GM21515 (cell line): ENCODE results near the gene BICRA.
"Not testable (repeated sequence)": the region's sequence is repeated elsewhere in the genome, so short reads cannot be mapped to it uniquely, and the experiment has no call there.

Experiments used
- ATAC-seq: cut with Tn5 transposase; IDR thresholded peaks from one replicate; pipeline ENCODE4 v1.9.1; 2021; ENCODE audit not compliant: unreplicated experiment

Gene BICRA

DNA sequence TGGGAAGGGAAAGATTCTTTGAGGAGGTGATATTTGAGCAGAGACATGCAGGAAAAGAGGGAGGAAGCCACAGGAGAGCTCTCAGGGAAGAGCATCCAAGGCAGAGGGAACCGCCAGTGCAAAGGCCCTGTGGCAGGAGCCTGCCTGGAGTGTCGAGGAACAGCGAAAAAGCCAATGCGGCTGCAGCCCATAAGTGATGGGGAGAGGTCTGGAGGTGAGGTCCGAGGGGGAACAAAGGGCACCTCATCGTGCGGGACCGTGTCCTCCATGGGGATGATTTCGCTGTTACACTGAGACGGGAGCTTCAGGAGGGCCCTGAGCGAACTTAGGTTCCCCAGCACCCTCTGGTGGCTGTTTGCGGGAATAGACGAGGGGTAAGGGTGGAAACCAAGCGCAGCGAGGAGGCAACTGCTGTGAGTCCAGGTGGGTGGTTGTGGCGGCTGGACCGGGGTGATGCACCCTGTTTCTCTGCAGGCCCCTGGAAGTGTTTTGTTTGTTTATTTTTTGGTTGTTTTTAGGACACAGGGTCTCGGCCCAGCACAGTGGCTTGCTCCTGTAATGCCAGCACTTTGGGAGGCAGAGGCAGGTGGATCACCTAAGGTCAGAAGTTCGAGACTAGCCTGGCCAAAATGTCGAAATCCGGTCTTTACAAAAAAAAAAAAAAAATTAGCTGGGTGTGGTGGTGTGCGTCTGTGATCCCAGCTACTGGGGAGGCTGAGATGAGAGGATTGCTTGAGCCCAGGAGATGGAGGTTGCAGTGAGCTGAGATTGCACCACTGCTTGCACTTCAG is 98.4 kb downstream of the BICRA start:
- no peak for ATAC-seq

DNA sequence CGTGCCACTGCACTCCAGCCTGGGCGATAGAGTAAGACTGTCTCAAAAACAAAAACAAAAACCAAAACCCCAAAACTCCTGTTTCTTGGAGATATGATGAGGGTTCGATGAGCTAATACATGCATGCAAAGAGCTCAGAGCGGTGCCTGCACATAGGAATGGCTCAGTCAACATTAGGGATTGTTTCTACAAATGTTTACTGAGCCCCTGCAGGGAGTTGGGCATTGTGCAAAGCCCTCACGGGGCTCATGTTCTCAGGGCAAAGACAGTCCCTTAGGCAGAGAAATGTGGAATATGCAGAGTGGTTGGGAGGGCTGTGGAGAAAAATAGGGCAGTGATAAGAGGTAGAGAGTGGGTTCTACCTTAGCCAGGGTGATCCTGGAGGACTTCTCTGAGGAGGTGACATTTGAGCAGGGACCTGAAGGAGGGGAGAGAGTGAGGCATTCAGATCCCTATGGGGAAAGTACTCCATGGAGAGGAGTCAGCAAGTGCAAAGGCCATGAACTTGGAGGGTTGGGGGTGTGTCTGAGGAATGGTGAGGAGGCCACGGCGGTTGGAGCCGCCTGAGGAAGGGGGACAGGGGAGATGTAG is 102.8 kb downstream of the BICRA start:
- ATAC-seq: no peak

DNA sequence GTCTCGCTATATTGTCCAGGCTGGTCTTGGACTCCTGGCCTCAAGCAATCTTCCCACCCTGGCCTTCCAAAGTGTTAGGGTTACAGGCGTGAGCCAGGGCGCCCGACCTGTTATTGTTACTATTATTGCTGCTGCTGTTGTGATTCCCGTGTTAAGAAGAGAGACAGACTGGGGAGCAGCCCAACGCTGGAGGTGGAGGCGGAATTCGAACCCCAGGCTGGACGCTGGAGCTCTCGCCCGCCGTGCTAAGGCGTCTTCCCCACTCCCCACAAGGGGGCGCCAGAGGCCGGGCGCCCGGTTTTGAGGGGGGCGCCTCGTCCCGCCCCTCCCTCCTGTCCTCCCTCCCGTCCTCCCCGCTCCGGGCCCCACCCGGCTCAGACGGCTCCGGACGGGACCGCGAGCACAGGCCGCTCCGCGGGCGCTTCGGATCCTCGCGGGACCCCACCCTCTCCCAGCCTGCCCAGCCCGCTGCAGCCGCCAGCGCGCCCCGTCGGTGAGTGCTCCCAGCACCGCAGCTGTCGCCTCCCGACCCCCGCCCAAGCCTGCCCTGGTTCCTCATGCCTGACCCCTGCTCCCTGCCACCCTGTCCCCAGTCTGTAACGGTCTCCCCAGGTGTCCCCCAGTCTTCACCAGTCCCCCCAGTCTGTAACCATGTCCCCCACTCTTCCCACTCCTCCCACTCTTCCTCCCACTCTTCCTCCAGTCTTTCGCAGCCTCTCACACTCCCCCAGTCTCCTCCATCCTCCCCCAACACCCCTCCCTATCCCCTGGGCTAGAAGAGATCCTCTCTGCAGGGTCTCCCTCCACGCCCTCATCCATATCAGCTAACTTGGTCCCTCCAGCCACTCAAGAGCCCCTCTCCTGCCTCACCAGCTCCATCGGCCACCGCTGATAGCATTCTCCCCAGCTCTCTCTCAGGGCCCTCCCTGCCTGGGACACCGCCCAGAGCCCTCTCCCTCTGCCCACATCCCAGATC is 104.4 kb downstream of the BICRA start, which contains the start of gene EHD2:
TSS of gene EHD2 (plus strand) at position 377 of the 976 bp plus-strand sequence. CDS start 3,191 bp downstream, outside the sequence.
- ATAC-seq: no peak

DNA sequence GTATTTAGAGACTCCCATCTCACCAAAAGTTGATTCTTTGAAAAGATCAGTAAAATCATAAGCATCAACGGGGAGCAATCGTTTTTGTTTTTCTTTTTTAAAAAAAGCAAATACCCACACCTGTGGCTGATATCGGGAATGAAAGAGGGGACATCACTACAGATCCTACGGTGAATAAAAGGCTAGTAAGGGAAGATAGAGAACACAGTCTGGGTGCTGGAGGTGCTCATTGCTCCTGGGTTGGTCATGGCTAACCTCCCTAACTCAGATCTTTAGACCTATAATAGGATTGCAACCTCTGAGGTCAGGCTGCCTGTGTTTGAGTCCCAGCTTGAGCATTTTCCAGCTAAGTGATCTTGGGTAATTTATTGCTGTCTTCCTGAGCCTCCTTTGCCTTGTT is 105.4 kb downstream of the BICRA start:
- no peak for ATAC-seq

DNA sequence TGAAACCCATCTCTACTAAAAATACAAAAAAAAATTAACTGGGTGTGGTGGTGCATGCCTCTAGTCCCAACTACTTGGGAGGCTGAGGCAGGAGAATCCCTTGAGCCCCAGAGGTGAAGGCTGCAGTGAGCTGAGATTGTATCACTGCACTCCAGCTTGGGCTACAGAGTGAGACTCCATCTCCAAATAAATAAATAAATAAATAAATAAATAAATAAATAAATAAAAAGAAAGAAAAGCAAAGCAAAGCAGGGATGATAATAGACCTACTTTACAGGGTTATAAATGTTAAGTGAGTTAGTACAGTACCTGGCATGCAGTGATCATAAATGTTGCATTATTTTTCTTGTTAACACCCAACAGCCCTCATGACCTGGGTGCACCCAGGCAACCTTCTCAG is 105.9 kb downstream of the BICRA start:
- ATAC-seq: not testable (repeated sequence)

DNA sequence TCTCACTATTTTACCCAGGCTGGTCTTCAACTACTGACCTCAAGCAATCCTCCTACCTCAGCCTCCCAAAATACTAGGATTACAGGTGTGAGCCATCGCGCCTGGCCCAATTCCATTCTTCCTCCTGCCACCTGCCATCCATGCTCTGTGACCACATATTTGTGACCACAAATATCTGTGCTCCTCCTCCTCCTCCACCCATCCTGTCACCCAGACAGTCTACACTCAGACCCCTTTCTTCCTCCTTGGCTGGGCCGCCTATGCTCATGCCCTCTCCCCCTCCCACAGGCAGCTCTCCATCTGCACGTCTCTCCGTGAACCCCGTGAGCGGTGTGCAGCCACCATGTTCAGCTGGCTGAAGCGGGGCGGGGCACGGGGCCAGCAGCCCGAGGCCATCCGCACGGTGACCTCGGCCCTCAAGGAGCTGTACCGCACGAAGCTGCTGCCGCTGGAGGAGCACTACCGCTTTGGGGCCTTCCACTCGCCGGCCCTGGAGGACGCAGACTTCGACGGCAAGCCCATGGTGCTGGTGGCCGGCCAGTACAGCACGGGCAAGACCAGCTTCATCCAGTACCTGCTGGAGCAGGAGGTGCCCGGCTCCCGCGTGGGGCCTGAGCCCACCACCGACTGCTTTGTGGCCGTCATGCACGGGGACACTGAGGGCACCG is 107.5 kb downstream of the BICRA start:
- ATAC-seq: no peak

DNA sequence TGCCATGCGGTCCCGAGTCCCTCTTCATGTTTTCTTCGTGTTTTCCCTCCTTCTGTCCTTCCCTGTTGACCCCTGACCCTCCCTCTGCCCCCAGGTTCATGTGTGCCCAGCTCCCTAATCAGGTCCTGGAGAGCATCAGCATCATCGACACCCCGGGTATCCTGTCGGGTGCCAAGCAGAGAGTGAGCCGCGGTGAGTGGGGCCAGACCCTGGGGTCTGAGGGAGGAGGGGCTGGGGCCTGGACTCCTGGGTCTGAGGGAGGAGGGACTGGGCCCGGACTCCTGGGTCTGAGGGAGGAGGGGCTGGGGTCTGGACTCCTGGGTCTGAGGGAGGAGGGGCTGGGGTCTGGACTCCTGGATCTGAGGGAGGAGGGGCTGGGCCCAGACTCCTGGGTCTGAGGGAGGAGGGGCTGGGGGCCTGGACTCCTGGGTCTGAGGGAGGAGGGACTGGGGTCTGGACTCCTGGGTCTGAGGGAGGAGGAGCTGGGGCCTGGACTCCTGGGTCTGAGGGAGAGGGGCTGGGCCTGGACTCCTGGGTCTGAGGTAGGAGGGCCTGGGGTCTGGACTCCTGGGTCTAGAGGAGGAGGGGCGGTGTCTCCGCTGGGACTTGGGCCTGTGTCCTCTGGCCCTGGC is 109.6 kb downstream of the BICRA start:
- not testable (repeated sequence) for ATAC-seq

DNA sequence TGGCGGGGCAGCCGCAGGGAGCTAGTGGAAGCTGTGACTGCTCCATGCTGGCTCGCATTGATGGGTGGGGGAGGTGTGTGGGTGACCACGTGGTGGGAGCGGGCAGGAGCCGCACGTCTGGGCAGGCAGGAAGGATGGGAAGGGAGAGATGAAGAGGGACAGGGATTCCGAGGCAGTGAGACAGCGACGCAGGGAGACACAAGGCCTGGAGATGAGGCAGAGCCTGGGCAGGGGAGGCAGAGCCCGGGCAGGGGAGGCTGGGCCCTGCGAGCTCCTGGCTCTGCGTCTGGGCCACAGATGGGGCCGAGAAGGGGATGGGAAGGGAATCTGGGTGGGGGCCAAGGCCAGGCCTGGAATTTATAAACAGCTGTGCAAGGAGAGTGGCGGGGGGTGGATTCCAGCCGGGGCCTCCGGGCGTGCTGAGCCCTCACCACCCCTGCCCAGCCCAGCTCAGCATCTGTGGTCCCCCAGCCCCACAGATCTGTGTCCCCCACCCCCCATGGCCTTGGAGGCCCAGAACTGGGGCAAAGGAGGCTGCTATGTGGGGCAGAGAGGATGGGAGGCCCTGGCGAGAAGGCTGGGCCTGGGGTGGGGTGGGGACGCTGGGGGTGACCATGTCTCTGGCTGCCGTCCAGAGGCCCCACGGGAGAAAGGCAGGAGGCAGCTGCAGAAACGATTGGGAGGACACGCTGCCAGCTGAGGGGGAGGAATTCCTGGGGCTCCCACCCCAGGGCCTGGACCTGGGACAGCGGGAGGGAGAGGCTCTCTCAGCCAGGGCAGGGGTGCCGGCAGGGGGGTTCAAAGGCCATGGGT is 110.3 kb downstream of the BICRA start:
- no peak for ATAC-seq

DNA sequence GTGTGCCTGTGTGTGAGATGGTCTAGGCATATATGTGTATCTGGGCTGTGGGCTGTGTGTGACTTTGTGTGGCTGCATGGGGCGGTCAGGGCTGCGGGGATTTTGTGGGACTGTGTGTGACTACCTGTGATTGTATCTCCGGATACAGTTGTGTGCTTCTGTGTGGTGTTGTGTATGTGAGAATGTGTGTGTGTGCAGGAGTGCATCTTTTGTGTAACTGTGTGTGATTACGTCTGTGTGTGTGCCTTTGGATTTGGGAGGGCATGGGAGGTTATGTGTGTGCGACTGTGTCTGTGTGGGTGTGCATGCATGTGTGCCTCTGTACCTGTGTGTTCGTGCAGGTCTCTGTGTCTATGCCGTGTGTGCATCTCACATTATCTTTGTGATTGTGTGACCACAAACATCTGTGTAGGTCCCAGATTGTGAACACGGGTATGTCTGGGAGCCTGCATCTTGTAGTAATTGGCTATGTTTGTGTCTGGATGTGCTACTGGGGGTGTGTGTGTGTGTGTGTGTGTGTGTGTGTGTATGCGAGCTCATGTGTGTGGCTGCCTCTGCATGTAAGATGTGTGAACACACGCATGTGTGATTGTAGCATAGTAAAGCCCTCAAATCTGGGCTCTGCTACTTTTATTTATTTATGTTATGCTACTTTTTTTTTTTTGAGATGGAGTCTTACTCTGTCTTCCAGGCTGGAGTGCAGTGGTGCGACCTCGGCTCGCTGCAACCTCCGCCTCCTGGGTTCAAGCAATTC is 111.9 kb downstream of the BICRA start:
- no peak for ATAC-seq

DNA sequence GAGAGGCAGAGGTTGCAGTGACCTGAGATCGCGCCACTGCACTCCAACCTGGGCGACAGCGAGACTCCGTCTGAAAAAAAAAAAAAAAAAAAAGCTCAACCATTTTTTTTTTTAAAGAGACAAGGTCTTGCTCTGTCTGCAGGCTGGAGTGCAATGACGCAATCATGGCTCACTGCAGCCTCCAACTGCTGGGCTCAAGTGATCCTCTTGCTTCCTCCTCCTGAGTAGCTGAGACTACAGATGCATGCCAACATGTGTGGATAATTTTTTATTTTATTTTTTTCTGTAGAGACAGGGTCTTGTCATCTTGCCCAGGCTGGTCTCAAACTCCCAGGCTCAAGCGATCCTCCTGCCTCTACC is 114.6 kb downstream of the BICRA start:
- ATAC-seq: no peak

DNA sequence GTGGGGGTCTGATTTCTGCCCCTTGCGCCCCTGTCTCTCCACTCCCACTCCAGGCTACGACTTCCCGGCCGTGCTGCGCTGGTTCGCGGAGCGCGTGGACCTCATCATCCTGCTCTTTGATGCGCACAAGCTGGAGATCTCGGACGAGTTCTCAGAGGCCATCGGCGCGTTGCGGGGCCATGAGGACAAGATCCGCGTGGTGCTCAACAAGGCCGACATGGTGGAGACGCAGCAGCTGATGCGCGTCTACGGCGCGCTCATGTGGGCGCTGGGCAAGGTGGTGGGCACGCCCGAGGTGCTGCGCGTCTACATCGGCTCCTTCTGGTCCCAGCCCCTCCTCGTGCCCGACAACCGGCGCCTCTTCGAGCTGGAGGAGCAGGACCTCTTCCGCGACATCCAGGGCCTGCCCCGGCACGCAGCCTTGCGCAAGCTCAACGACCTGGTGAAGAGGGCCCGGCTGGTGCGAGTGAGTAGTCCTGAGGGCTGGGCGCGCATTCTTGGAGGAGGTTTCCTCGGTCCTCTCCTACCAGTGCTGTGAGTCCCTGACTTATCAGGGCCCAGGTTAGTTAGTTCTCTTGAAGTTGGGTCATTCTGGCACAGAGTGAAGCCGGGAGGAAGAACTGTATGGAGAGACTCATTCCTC is 116.9 kb downstream of the BICRA start:
- no peak for ATAC-seq

DNA sequence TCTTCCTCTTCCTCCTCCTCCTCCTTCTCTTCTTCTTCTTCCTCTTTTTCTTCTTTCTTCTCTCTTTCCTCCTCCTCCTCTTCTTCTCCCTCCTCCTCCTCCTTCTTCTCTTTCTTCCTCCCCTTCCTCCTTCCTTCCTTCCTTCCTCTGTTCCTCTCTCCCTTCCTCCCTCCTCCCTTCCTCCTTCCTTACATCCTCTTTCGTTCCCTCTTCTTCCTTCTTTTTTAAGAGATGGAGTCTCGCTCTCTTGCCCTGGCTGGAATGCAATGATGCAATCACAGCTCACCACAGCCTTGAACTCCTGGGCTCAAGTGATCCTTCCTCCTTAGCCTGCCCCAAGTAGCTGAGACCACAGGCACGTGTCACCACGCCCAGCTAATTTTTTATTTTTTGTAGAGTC is 117.5 kb downstream of the BICRA start:
- ATAC-seq: no peak

DNA sequence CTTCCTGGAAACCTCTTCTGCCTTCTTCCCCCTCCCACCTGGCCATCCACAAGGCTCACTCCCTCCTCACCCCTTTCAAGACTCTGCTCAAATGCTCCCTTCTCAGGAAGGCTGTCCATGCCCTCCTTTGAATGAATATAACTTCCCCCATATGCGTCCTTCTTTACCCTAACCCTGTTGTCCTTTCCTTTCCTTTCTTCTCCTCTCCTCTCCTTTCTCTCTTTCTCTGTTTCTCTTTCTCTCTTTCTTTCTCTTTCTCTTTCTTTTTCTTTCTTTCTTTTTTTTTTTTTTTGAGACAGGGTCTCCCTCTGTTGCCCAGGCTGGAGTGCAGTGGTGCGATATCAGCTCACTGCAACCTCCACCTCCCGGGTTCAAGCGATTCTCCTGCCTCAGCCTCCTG is 119.4 kb downstream of the BICRA start:
- not testable (repeated sequence) for ATAC-seq

DNA sequence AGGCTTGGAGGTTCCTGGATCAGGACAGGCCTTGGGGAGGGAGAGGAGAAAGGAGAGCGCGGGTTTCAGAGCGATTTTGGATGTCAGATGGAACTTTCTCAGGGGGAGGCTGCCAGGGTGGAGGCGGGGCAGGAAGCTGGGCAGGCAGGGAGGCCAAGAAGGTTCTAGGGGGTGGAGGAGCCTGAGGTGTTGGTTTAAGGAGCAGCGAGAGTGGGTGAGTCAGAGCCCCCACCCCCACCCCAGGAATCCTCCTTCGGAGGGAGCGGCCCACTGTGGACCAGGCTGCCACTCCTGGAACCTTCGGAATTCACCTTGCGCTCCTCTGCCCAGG is 120.5 kb downstream of the BICRA start:
- no peak for ATAC-seq

DNA sequence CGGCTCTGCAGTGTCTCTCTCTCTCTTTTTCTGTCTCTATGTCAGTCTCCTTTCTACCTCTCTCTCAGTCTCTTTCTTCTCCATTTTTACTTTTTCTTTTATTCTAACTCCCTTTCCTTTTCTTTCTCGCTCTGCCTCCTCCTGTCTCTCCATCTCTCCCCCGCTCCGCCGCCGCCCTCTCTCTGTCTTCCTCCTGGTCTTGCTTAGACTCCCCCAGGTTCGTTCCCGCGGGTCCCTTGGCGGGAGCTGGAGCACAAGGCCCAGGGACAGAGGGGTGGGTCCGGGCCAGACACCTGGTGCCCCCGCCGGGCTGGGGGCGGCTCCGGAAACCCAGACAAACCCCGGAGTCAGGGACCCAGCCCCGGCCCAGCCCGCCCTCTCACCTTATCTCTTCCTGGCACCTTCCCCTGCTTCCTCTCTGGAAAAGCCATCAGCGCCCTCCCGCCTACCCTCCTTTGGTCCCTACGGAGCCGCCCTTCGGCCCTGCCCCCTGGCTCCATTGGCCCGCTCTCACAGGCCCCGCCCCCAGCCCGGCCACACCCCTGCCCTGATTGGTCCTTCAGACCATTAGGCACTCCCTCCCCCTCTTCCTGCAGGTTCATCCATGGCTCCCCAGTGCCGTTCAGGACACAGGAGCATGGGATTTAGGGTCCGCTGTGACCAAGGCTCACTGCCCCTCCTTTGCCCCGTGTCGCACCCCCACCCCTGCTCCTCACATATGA is 121.0 kb downstream of the BICRA start:
- ATAC-seq: no peak

DNA sequence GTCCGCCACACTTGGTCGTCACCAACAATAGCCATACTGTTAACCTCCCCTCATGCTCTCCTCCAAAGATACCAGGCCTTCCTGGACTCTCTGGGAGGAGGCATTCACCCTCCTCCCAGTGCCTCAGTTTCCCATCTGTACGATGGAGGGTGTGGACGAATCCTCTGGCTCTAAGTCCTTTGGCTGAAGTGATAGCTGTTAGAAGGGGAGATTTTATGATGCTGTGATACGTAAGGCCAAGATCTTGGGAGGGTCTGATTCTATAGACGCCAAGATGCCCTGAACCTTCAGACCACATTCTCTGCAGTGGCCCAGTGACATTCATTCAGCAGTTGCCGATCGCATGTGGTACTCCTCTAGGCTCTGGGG is 121.6 kb downstream of the BICRA start:
- no peak for ATAC-seq

DNA sequence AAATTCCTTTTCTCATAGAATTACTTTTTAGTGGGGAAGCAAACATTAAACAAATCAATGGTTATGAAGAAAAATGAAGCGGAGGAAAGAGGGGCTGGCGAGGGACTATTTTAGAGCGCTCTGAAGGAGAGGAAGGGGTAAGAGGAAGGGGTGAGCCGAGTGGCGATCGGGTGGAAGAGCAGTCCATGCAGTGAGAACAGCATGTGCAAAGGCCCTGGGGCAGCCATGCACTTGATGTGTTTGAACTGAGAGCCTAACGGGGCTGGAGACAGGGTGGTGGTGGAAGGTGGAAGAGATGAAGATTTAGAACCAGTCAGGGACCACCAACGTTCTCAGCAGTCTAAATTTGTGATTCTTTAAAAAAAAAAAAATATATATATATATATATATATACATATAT is 122.0 kb downstream of the BICRA start:
- no peak for ATAC-seq

DNA sequence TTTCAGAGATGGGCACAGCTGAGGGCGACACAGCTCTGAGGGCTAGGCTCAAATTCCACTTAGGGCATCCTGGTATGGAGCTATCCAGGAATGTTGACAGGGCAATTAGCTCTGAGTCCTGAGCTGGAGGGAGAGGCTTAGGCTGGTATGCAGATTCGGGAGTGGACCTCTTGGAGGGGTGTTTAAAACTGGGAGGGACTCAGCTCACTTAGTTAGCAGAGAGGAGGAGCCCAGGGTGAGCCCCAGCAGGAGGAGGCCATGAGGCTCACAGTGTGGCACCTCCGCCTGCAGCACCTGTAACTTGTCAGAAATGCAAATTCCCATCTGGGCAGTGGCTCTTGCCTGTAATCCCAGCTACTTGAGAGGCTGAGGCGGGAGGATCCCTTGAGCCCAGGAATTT is 126.2 kb downstream of the BICRA start:
- ATAC-seq: no peak
